Heart left ventricle (tissue), 13 donors: ENCODE data around the gene CACNA1E.

Source experiments
- POLR2A ChIP-seq, 2 donors: fragments of 450-650 bp; IDR thresholded peaks; one replicate each; pipeline ENCODE4 v1.6.1; 2017; ENCODE audit warnings: antibody characterized with exemption in 2 of 2, mild to moderate bottlenecking in 2 of 2, moderate library complexity in 2 of 2
- TF ChIP-seq, protein P1 (sequence below), 12 donors: fragments of 200-600 bp; sonication (generic) in 4 of 12; IDR thresholded peaks; one replicate each; pipeline versions ENCODE4 v1.5.0 to v1.8.0; 2018 to 2022; ENCODE audit warnings: antibody characterized with exemption in 12 of 12, mild to moderate bottlenecking in 5 of 12
- donor health status: ischemic (EF 13 %, LVEDD 7.1; RV severe dilation, severe dysfunction).
- donor health status: DM: no; HTN: yes; CAD: no.
- donor health status: DM: no; HTN: no; CAD: no.
- donor health status: ischemic (EF 25% LVEDD 6.9; RV normal size, moderate dysfunction).
- donor health status: ischemic (EF 25% LVEDD 5.7; RV mildly dilated, moderate dysfunction).
- donor health status: ischemic (EF 35%, LVEDD 5.7; RV mildly dilated, moderate dysfunction).
- donor health status: nonischemic (EF 11% LVEDD 7.7; RV severe dilation, severe dysfunction).
- donor health status: DM: yes; HTN: yes; CAD: no.
- donor health status: PGD.
- donor health status: ischemic (EF 29% LVEDD 5.4; RV normal size, mild dysfunction).
- donor health status: nonischemic (EF 23%, LVEDD 6.1; RV moderate dilation, normal function).

DNA sequence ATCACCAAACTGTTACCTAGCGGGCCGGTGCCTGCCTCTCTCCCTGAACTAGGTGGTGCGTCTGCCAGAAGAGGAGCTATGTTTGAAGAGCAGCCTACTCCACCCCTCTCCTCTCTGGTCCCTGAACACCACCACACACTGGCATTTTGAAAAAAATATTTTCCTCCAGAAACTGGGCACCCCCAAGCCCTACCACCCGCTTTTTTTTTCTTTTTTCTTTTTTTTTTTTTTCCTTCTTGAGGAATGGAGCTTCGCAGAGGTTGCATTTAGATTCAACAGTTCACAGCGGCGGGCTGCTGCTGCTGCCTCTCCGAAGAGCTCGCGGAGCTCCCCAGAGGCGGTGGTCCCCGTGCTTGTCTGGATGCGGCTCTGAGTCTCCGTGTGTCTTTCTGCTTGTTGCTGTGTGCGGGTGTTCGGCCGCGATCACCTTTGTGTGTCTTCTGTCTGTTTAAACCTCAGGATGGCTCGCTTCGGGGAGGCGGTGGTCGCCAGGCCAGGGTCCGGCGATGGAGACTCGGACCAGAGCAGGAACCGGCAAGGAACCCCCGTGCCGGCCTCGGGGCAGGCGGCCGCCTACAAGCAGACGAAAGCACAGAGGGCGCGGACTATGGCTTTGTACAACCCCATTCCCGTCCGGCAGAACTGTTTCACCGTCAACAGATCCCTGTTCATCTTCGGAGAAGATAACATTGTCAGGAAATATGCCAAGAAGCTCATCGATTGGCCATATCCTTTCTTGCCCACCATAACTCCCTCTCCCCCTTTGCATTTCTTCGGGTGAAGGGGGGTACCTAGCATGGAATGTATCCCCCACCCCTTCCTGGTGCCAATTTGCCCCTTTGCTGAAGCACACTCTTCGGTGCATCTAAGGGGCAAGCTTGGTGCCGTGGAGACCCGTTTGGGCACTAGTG is at the start of gene CACNA1E:
- TF ChIP-seq, protein P1, sequence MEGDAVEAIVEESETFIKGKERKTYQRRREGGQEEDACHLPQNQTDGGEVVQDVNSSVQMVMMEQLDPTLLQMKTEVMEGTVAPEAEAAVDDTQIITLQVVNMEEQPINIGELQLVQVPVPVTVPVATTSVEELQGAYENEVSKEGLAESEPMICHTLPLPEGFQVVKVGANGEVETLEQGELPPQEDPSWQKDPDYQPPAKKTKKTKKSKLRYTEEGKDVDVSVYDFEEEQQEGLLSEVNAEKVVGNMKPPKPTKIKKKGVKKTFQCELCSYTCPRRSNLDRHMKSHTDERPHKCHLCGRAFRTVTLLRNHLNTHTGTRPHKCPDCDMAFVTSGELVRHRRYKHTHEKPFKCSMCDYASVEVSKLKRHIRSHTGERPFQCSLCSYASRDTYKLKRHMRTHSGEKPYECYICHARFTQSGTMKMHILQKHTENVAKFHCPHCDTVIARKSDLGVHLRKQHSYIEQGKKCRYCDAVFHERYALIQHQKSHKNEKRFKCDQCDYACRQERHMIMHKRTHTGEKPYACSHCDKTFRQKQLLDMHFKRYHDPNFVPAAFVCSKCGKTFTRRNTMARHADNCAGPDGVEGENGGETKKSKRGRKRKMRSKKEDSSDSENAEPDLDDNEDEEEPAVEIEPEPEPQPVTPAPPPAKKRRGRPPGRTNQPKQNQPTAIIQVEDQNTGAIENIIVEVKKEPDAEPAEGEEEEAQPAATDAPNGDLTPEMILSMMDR (IDR thresholded peaks at IDR 0.05), result no peak
- no peak for TF ChIP-seq POLR2A (IDR thresholded peaks at IDR 0.05)
